Activated T-helper 17 cell treated with anti-CD3 and anti-CD28 coated beads, Interleukin-2, amount 50 U/mL, for 72 hours (primary cell): Measurements from ENCODE around the gene ROBO1. TPM values are rescaled to one million over a fixed set of nuclear protein-coding genes. Genes with fewer than 3 reads are reported as not detected.

ENCODE experiments used
- ATAC-seq: fragments of 150-1000 bp; cut with Tn5 transposase; replicated peaks from 2 replicates; pipeline ENCODE4 v1.10.0; 2021; ENCODE audit warnings: mild to moderate bottlenecking, moderate library complexity
- H3K27ac Mint-ChIP-seq: one replicate; pipeline ENCODE4 v1.8.0; 2022; ENCODE audit warnings: mixed read lengths
- H3K27me3 Mint-ChIP-seq: one replicate; pipeline ENCODE4 v1.8.0; 2022; ENCODE audit warnings: mixed read lengths
- H3K36me3 Mint-ChIP-seq: one replicate; pipeline ENCODE4 v1.8.0; 2022; ENCODE audit warnings: low read depth, mild to moderate bottlenecking, mixed read lengths
- H3K4me1 Mint-ChIP-seq: one replicate; pipeline ENCODE4 v1.8.0; 2022; ENCODE audit warnings: mixed read lengths
- H3K4me3 Mint-ChIP-seq: one replicate; pipeline ENCODE4 v1.8.0; 2022; ENCODE audit warnings: mild to moderate bottlenecking, mixed read lengths
- H3K9me3 Mint-ChIP-seq: one replicate; pipeline ENCODE4 v1.8.0; 2022; ENCODE audit warnings: mixed read lengths
- total RNA-seq, 2 donors: library from RNA; stranded (reverse); gene quantifications; one replicate each; pipeline ENCODE4 v1.2.3, GENCODE V29; 2022

Gene ROBO1
- total RNA-seq, 2 donors from 2014 or later, result not detected

- no peak for ATAC-seq
- H3K27ac Mint-ChIP-seq, result no peak overlapping the region
- no peaks in the 10 kb centered on the region for H3K4me1 Mint-ChIP-seq
- H3K27me3 Mint-ChIP-seq, result no peaks in the 10 kb centered on the region
- no peak overlapping the region for H3K4me3 Mint-ChIP-seq
- no peaks in the 10 kb centered on the region for H3K36me3 Mint-ChIP-seq
- H3K9me3 Mint-ChIP-seq, result peaks cover 21% of the 10 kb centered on the region
Measured at GRCh38 chr3:79639855-79640254, 127.9 kb downstream of the ROBO1 start.

DNA sequence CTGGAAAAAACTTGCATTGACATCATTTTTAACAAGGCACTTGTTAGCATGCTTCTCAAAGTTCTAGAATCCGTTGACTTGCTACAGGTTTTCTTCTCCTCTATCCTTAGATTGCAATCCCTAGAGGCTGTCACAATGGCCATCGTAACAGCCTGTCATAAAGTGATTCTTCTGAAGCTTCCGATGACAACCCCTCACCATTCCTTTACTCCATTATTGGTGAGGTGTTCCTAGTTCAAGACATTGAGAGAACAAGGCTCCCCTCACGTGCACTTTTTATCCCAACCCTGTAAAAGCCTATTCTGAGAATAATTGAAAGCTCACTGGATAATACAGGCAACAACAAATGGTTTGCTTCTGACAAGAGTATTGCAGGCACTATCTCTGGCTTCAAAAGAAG, 131.4 kb downstream of the ROBO1 start:
- H3K27ac Mint-ChIP-seq, result no peak overlapping the region
- peaks cover 11% of the 10 kb centered on the region for H3K9me3 Mint-ChIP-seq
- ATAC-seq, result no peak
- no peak overlapping the region for H3K4me3 Mint-ChIP-seq
- H3K4me1 Mint-ChIP-seq, result no peaks in the 10 kb centered on the region
- H3K27me3 Mint-ChIP-seq, result no peaks in the 10 kb centered on the region
- no peaks in the 10 kb centered on the region for H3K36me3 Mint-ChIP-seq

GRCh38 chr3:79632842-79633241, 135.0 kb downstream of the ROBO1 start:
- Mint-ChIP-seq H3K4me1 (no peaks in the 10 kb centered on the region), H3K27me3 (no peaks in the 10 kb centered on the region), H3K9me3 (peaks cover 15% of the 10 kb centered on the region), H3K27ac (no peak overlapping the region), H3K4me3 (no peak overlapping the region), H3K36me3 (no peaks in the 10 kb centered on the region)
- ATAC-seq, result no peak

DNA sequence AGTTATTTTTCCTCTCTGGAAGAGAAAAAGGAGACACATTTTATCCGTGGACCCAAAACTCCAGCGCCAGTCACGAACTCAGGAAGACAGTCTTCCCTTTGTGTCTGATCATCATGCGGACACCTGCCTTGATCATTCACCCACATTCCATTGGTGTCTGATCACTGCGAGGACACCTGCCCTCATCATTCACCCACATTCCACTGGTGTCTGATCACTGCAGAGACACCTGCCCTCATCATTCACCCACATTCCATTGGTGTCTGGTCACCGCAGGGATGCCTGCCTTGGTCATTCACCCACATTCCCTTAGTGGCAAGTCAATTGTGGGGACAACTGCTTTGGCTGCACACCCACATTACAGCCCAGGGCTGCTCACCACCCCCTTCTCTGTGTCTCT, 148.9 kb downstream of the ROBO1 start:
- Mint-ChIP-seq H3K36me3 (no peaks in the 10 kb centered on the region), H3K27ac (no peak overlapping the region), H3K4me1 (no peaks in the 10 kb centered on the region), H3K9me3 (peaks cover 41% of the 10 kb centered on the region), H3K27me3 (no peaks in the 10 kb centered on the region), H3K4me3 (no peak overlapping the region)
- no peak for ATAC-seq

GRCh38 chr3:79606414-79606813, 161.4 kb downstream of the ROBO1 start:
- Mint-ChIP-seq H3K27ac (no peak overlapping the region), H3K27me3 (no peaks in the 10 kb centered on the region)
- no peak for ATAC-seq

GRCh38 chr3:79604681-79605080, 163.1 kb downstream of the ROBO1 start:
- Mint-ChIP-seq H3K9me3 (peaks cover 25% of the 10 kb centered on the region), H3K36me3 (no peaks in the 10 kb centered on the region), H3K27me3 (no peaks in the 10 kb centered on the region), H3K27ac (no peak overlapping the region), H3K4me1 (no peaks in the 10 kb centered on the region), H3K4me3 (no peak overlapping the region)
- no peak for ATAC-seq

More at GRCh38 chr3:79606414-79606813, 161.4 kb downstream of the ROBO1 start:
- no peak overlapping the region for H3K4me3 Mint-ChIP-seq
- no peaks in the 10 kb centered on the region for H3K4me1 Mint-ChIP-seq
- H3K36me3 Mint-ChIP-seq, result no peaks in the 10 kb centered on the region
- H3K9me3 Mint-ChIP-seq, result peaks cover 26% of the 10 kb centered on the region

DNA sequence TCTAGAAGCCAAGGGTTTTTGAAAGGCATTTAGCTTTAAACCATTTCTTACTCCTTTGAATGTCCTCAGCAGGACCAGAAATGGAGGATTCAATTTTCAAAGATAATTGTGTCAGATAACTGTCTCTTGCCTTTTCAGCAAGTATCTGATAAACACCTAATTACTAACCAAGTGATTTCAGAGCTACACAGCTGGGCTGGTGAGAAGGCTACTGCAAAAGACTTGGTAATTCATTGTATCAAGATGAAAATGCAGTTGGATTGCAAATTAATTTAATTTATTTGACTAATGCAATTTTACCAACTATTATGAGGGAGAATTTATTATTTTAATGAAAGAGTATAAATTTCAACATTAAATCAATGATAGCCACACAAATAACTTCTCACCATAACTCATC, 165.4 kb downstream of the ROBO1 start:
- no peak for ATAC-seq
- peaks cover 19% of the 10 kb centered on the region for H3K9me3 Mint-ChIP-seq
- no peak overlapping the region for H3K27ac Mint-ChIP-seq
- H3K4me3 Mint-ChIP-seq, result no peak overlapping the region
- no peaks in the 10 kb centered on the region for H3K36me3 Mint-ChIP-seq
- H3K27me3 Mint-ChIP-seq, result no peaks in the 10 kb centered on the region
- H3K4me1 Mint-ChIP-seq, result no peaks in the 10 kb centered on the region

GRCh38 chr3:79598594-79598993, 169.2 kb downstream of the ROBO1 start:
- H3K4me1 Mint-ChIP-seq, result no peaks in the 10 kb centered on the region
- peaks cover 10% of the 10 kb centered on the region for H3K9me3 Mint-ChIP-seq
- H3K27ac Mint-ChIP-seq, result no peak overlapping the region
- ATAC-seq, result no peak
- H3K4me3 Mint-ChIP-seq, result no peak overlapping the region
- H3K36me3 Mint-ChIP-seq, result no peaks in the 10 kb centered on the region
- no peaks in the 10 kb centered on the region for H3K27me3 Mint-ChIP-seq

GRCh38 chr3:79597709-79598108, 170.1 kb downstream of the ROBO1 start:
- no peak for ATAC-seq
- Mint-ChIP-seq H3K27ac (no peak overlapping the region), H3K4me3 (no peak overlapping the region), H3K27me3 (no peaks in the 10 kb centered on the region), H3K4me1 (no peaks in the 10 kb centered on the region), H3K36me3 (no peaks in the 10 kb centered on the region), H3K9me3 (peaks cover 10% of the 10 kb centered on the region)

DNA sequence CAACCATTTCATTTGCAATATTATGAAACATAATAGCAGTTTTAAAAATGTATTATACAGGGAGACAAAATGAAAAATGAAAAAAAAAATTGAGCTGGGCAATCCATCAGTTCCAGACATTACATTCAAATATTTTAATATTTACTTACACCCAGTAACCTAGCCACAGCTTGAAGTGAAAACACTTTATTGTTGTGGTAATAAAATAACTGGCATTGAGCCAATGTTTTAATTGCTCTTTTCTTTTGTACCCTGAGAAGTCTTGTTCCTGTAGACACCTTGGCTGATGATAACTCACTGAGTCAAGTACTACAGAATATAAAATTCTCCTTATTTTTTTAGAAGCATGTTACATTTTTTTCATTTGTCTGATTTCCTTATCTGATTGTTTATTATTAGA, 180.6 kb downstream of the ROBO1 start:
- Mint-ChIP-seq H3K36me3 (no peaks in the 10 kb centered on the region), H3K27me3 (no peaks in the 10 kb centered on the region), H3K4me1 (no peaks in the 10 kb centered on the region), H3K27ac (no peak overlapping the region), H3K4me3 (no peak overlapping the region), H3K9me3 (no peaks in the 10 kb centered on the region)
- no peak for ATAC-seq

- Mint-ChIP-seq H3K4me1 (no peaks in the 10 kb centered on the region), H3K9me3 (no peaks in the 10 kb centered on the region), H3K27me3 (no peaks in the 10 kb centered on the region), H3K4me3 (no peak overlapping the region), H3K36me3 (no peaks in the 10 kb centered on the region), H3K27ac (no peak overlapping the region)
- ATAC-seq, result no peak
Measured at GRCh38 chr3:79586232-79586631, 181.6 kb downstream of the ROBO1 start.

DNA sequence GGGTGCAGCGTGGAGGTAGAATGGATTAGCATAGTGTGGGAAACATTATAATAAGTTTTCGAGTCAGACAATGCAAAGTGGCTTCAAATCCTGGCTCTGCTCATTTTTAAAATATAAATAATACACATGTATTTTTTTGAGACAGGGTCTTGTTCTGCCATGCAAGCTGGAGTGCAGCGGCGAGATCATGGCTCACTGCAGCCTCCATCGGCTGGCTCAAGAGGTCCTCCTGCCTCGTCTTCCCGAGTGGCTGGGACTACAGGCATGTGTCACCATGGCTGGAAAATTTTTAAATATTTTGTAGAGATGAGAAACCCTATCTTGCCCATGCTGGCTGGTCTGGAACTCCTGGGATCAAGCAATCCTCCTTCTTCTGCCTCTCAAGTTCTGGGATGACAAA, 194.9 kb downstream of the ROBO1 start:
- Mint-ChIP-seq H3K4me1 (no peaks in the 10 kb centered on the region), H3K36me3 (no peaks in the 10 kb centered on the region), H3K9me3 (no peaks in the 10 kb centered on the region), H3K27me3 (no peaks in the 10 kb centered on the region), H3K27ac (no peak overlapping the region), H3K4me3 (no peak overlapping the region)
- no peak for ATAC-seq

GRCh38 chr3:79568938-79569337, 198.9 kb downstream of the ROBO1 start:
- H3K4me3 Mint-ChIP-seq, result no peak overlapping the region
- H3K27ac Mint-ChIP-seq, result no peak overlapping the region
- ATAC-seq, result no peak
- H3K9me3 Mint-ChIP-seq, result peaks cover 6% of the 10 kb centered on the region
- H3K36me3 Mint-ChIP-seq, result no peaks in the 10 kb centered on the region
- no peaks in the 10 kb centered on the region for H3K4me1 Mint-ChIP-seq
- no peaks in the 10 kb centered on the region for H3K27me3 Mint-ChIP-seq

DNA sequence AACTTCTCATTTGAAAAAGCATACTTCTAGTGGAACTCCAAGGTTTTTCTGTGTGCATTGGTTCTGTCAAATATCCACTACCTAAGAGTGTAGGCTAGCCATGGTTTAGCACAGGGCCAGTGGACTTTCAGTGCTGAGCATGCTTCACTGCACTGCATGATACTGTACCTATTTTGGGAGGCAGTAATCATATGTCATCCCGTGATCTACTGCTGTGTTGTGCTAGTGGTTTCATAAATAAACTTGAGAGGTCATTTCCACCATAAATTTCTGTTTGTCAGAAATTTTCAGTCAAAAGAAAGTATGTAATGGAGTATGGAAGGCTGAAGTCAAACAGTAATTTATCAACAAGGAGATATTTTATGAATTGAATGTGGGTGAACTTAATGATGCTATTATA, 203.6 kb downstream of the ROBO1 start:
- peaks cover 15% of the 10 kb centered on the region for H3K9me3 Mint-ChIP-seq
- ATAC-seq, result no peak
- no peak overlapping the region for H3K27ac Mint-ChIP-seq
- H3K36me3 Mint-ChIP-seq, result no peaks in the 10 kb centered on the region
- no peaks in the 10 kb centered on the region for H3K27me3 Mint-ChIP-seq
- H3K4me1 Mint-ChIP-seq, result no peaks in the 10 kb centered on the region
- H3K4me3 Mint-ChIP-seq, result no peak overlapping the region

DNA sequence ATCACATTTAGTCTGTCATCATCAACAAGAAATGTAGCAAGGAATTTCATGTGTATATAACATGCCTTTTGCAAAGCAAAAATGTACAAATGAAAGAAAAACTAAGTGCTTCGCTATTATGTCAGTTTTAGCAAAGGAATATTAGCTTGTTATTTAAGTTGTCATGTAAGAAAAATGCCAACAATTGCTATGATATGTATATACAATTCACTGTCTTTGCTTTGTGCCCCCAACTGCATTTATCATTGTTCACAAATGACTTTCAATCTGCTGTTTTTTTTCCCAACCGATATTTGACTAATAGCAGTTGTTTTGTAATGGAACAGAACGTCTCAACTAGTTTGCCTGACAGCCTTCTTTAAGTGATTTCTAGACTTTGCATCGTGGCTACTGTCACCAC, 207.1 kb downstream of the ROBO1 start:
- Mint-ChIP-seq H3K9me3 (peaks cover 13% of the 10 kb centered on the region), H3K4me3 (no peak overlapping the region), H3K27ac (no peak overlapping the region), H3K4me1 (no peaks in the 10 kb centered on the region), H3K27me3 (no peaks in the 10 kb centered on the region), H3K36me3 (no peaks in the 10 kb centered on the region)
- no peak for ATAC-seq

- H3K4me1 Mint-ChIP-seq, result no peaks in the 10 kb centered on the region
- H3K27ac Mint-ChIP-seq, result no peak overlapping the region
- no peak for ATAC-seq
- H3K36me3 Mint-ChIP-seq, result no peaks in the 10 kb centered on the region
- H3K27me3 Mint-ChIP-seq, result no peaks in the 10 kb centered on the region
- H3K9me3 Mint-ChIP-seq, result peaks cover 18% of the 10 kb centered on the region
- H3K4me3 Mint-ChIP-seq, result no peak overlapping the region
Measured at GRCh38 chr3:79558943-79559342, 208.9 kb downstream of the ROBO1 start.
